ENCODE measurements around the gene THNSL1. TPM values are rescaled to one million over a fixed set of nuclear protein-coding genes. Genes with fewer than 3 reads are reported as not detected.

Gene THNSL1
- total and polyA plus RNA-seq, 2 of the 13 experiments (the other 11 are each of a cell fraction or from before 2014, with no cell fraction given) = 1.3 to 3.8 TPM

GRCh38 chr10:25016376-25017153, at the start of gene THNSL1 (continued):
- TF ChIP-seq ZNF75D (CRISPR knock-in tag; IDR thresholded peaks at IDR 0.05; ENCODE audit: borderline replicate concordance) = peak; percentile 92; the same call in 1 of the 2 replicates
- peak; percentile 91 for TF ChIP-seq ZNF784 (CRISPR knock-in tag; IDR thresholded peaks at IDR 0.05; ENCODE audit: borderline replicate concordance)
- TF ChIP-seq CENPT (CRISPR knock-in tag; IDR thresholded peaks at IDR 0.05; ENCODE audit: low read depth) = peak; percentile 95
- TF ChIP-seq ZKSCAN1 (IDR thresholded peaks at IDR 0.05; ENCODE audit: low read length) = no peak
- TF ChIP-seq HHEX (CRISPR knock-in tag; IDR thresholded peaks at IDR 0.05) = no peak
- TF ChIP-seq ZNF850 (CRISPR knock-in tag; conservative IDR thresholded peaks at IDR 0.05) = 0 out of 2 replicates have a peak, but pooled peaks have one; percentile 82
- 0 out of 2 replicates have a peak, but pooled peaks have one; percentile 53 for TF ChIP-seq ZNF225 (CRISPR knock-in tag; IDR thresholded peaks at IDR 0.05)
- peak; percentile 80 for TF ChIP-seq THAP11 (CRISPR knock-in tag; IDR thresholded peaks at IDR 0.05)
- no peak for TF ChIP-seq NR2F2 (IDR thresholded peaks at IDR 0.05; ENCODE audit: borderline replicate concordance, low read depth)
- TF ChIP-seq ELF4 (CRISPR knock-in tag; IDR thresholded peaks at IDR 0.05; ENCODE audit: borderline replicate concordance) = peak; percentile 78; the same call in 1 of the 2 replicates
- peak; percentile 80 for TF ChIP-seq TAF1 (CRISPR knock-in tag; IDR thresholded peaks at IDR 0.05)
- TF ChIP-seq KDM6A (CRISPR knock-in tag; IDR thresholded peaks at IDR 0.05; ENCODE audit: low read depth) = no peak; the same call in 1 of the 2 replicates
- peak; percentile 82 for TF ChIP-seq ZNF205 (CRISPR knock-in tag; IDR thresholded peaks at IDR 0.05)
- TF ChIP-seq SNAPC2 (CRISPR knock-in tag; IDR thresholded peaks at IDR 0.05) = peak; percentile 77
- TF ChIP-seq HDAC6 (IDR thresholded peaks at IDR 0.05; ENCODE audit: low read depth, low read length) = no peak
- TF ChIP-seq ATF4 (CRISPR knock-in tag; IDR thresholded peaks at IDR 0.05) = 0 out of 4 replicates have a peak, but pooled peaks of 1 of the 2 experiments have one; percentile 17
- no peak for TF ChIP-seq SNRNP70 (IDR thresholded peaks at IDR 0.05; ENCODE audit: low read depth, low read length)
- TF ChIP-seq ATF7 (IDR thresholded peaks at IDR 0.05) = no peak
- TF ChIP-seq ATF7 (CRISPR knock-in tag; IDR thresholded peaks at IDR 0.05) = no peak
- 0 out of 2 replicates have a peak, but pooled peaks have one; percentile 34 for TF ChIP-seq ZNF12 (CRISPR knock-in tag; IDR thresholded peaks at IDR 0.05)
- peak; percentile 78 for TF ChIP-seq ISL2 (CRISPR knock-in tag; IDR thresholded peaks at IDR 0.05)
- TF ChIP-seq KLF15 (CRISPR knock-in tag; IDR thresholded peaks at IDR 0.05; ENCODE audit: borderline replicate concordance) = 0 out of 2 replicates have a peak, but pooled peaks have one; percentile 56
- TF ChIP-seq ZNF33A (CRISPR knock-in tag; IDR thresholded peaks at IDR 0.05; ENCODE audit: borderline replicate concordance) = peak; percentile 97; the same call in 1 of the 2 replicates
- TF ChIP-seq ZNF513 (CRISPR knock-in tag; conservative IDR thresholded peaks at IDR 0.05) = peak; percentile 57; the same call in 1 of the 2 replicates
- no peak for TF ChIP-seq PLRG1 (conservative IDR thresholded peaks at IDR 0.05)
- peak; percentile 97 for TF ChIP-seq ZNF580 (CRISPR knock-in tag; IDR thresholded peaks at IDR 0.05; ENCODE audit: borderline replicate concordance, low read depth)
